Measurements from ENCODE around the gene KRT9. TPM values are rescaled to one million over a fixed set of nuclear protein-coding genes. Genes with fewer than 3 reads are reported as not detected.
"Not testable (repeated sequence)": the region's sequence is repeated elsewhere in the genome, so short reads cannot be mapped to it uniquely, and the experiment has no call there.

Gene KRT9
- total RNA-seq, 2 donors from 2014 or later = not detected

DNA sequence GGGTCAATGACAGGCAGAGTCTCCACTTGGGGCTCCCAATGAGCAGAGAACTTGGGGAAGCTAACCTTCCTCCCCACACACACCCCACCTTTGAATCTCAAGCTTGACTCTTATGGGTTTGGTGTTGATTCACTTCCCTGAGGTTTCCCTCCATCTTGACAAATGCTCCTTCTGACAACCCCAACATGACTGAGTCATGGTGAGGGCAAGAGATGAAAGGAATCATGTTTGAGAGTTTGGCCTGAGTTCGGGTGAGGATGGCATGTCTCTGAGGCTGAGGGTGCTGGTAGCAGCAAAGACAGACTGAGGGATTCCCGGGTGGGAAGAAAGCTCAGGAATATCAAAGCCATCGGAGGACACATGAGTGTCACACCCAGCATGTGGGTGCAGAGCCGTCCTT lies 18.7 kb downstream of the KRT9 start:
- intact Hi-C loops (cut with DNase I) = loop anchor here in 1 of 2 donors (5.0 kb wide), 2 partner anchors 94 to 109 kb away; no protein-coding TSS in a partner anchor
- ATAC-seq = no peak
- DNase-seq = no peak

GRCh38 chr17:41552455-41552854 lies 19.4 kb downstream of the KRT9 start:
- DNase-seq = no peak
- intact Hi-C loops (cut with DNase I) = loop anchor here in 1 of 2 donors (5.0 kb wide), 2 partner anchors 95 to 110 kb away; no protein-coding TSS in a partner anchor
- ATAC-seq = no peak

DNA sequence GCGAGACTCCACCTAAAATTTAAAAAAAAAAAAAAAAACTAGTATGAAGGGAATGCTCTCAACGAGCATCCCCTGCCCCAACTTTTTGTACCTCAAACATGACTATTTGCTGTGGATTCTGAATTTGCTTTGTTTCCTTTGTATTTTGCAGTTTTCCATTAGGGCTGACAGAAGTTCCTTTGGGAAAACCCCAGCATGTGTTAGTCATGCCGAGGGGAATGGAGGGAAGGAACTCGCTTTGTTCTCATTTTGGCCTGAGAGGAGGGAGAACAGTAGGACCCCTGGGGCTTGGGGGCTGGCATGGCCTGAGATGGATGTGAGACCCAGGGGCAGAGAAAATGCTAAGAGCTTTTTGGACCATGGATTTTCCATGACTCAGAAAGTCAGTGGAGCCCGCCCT lies 20.5 kb downstream of the KRT9 start:
- no peak for DNase-seq
- ATAC-seq = no peak
- intact Hi-C loops (cut with DNase I) = loop anchor here in 1 of 2 donors (5.0 kb wide), 2 partner anchors 96 to 111 kb away; no protein-coding TSS in a partner anchor

GRCh38 chr17:41549596-41550039 lies 22.2 kb downstream of the KRT9 start:
- intact Hi-C loops (cut with DNase I) = loop anchor here (2.0 to 10.0 kb wide), 5 partner anchors 98 to 639 kb away; no protein-coding TSS in a partner anchor
- ATAC-seq (no peak), DNase-seq (no peak)

GRCh38 chr17:41548844-41549595 lies 22.8 kb downstream of the KRT9 start:
- intact Hi-C loops (cut with DNase I) = loop anchor here (2.0 to 10.0 kb wide), 3 partner anchors 100 to 638 kb away; no protein-coding TSS in a partner anchor

GRCh38 chr17:41547921-41548843 lies 23.7 kb downstream of the KRT9 start:
- ATAC-seq = peak; percentile 39 to 92
- intact Hi-C loops (cut with DNase I) = loop anchor here (2.0 to 10.0 kb wide), 3 partner anchors 101 to 637 kb away; no protein-coding TSS in a partner anchor
- DNase-seq = peak; percentile 75

More at GRCh38 chr17:41548844-41549595, 22.8 kb downstream of the KRT9 start:
- ATAC-seq (peak; percentile 87 to 89), DNase-seq (peak; percentile 84)

- DNase-seq (no peak), ATAC-seq (peak; percentile 20 to 66)
- intact Hi-C loops (cut with DNase I) = loop anchor here in 1 of 2 donors (10.0 kb wide), 1 partner anchor 633 kb away; no protein-coding TSS in a partner anchor
These were observed 24.4 kb downstream of the KRT9 start for GRCh38 chr17:41547378-41547841.

- ATAC-seq = no peak
- intact Hi-C loops (cut with DNase I) = loop anchor here in 1 of 2 donors (10.0 kb wide), 1 partner anchor 632 kb away; no protein-coding TSS in a partner anchor
- no peak for DNase-seq
These were observed 25.0 kb downstream of the KRT9 start for GRCh38 chr17:41546819-41547218.

- DNase-seq = no peak
- ATAC-seq = no peak
These were observed 25.9 kb downstream of the KRT9 start for GRCh38 chr17:41545829-41546410.

DNA sequence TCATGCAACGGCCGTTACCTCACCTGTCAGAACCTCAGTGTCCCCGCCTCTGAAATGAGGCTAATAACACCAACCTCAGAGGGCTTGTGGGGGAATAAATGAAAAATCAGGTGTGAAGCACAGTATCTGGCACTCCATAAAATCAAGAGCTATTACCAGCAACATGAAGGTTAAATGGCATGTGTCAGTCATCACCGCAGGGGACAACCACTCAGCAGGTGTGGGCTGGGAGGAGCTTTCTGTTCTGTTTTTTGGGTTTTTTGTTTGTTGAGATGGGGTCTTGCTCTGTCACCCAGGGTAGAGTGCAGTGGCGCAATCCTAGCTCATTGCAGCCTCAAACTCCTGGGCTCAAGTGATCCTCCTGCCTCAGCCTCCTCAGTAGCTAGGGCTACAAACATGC lies 26.9 kb downstream of the KRT9 start:
- ATAC-seq (no peak), DNase-seq (no peak)
- intact Hi-C loops (cut with DNase I) = loop anchor here in 1 of 2 donors (10.0 kb wide), 1 partner anchor 630 kb away; no protein-coding TSS in a partner anchor

More at GRCh38 chr17:41545829-41546410, 25.9 kb downstream of the KRT9 start:
- intact Hi-C loops (cut with DNase I) = loop anchor here in 1 of 2 donors (10.0 kb wide), 1 partner anchor 631 kb away; no protein-coding TSS in a partner anchor

- intact Hi-C loops (cut with DNase I) = loop anchor here in 1 of 2 donors (10.0 kb wide), 1 partner anchor 630 kb away; no protein-coding TSS in a partner anchor
- no peak for DNase-seq
- no peak for ATAC-seq
These were observed 27.4 kb downstream of the KRT9 start for GRCh38 chr17:41544491-41544892.

DNA sequence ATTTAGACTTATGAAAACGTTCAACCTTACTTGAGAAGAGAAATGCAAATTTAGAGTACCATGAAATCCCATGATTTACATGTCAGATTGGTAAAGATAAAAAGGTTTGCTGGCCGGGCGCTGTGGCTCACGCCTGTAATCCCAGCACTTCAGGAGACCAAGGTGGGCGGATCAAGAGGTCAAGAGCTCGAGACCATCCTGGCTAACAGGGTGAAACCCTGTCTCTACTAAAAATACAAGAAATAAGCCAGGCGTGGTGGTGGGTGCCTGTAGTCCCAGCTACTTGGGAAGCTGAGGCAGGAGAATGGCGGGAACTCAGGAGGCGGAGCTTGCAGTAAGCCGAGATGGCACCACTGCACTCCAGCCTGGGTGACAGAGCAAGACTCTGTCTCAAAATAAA lies 29.1 kb downstream of the KRT9 start:
- intact Hi-C loops (cut with DNase I) = loop anchor here in 1 of 2 donors (10.0 kb wide), 1 partner anchor 628 kb away; no protein-coding TSS in a partner anchor
- not testable (repeated sequence) for ATAC-seq, DNase-seq

- intact Hi-C loops (cut with DNase I) = loop anchor here in 1 of 2 donors (10.0 kb wide), 1 partner anchor 628 kb away; no protein-coding TSS in a partner anchor
These were observed 29.5 kb downstream of the KRT9 start for GRCh38 chr17:41542357-41542756.

GRCh38 chr17:41540921-41541625 lies 30.8 kb downstream of the KRT9 start:
- ATAC-seq = peak in 1 of 2 donors; percentile 45
- intact Hi-C loops (cut with DNase I) = loop anchor here in 1 of 2 donors (10.0 kb wide), 1 partner anchor 626 kb away; no protein-coding TSS in a partner anchor
- no peak for DNase-seq

More at GRCh38 chr17:41542357-41542756, 29.5 kb downstream of the KRT9 start:
- DNase-seq (no peak), ATAC-seq (no peak)

DNA sequence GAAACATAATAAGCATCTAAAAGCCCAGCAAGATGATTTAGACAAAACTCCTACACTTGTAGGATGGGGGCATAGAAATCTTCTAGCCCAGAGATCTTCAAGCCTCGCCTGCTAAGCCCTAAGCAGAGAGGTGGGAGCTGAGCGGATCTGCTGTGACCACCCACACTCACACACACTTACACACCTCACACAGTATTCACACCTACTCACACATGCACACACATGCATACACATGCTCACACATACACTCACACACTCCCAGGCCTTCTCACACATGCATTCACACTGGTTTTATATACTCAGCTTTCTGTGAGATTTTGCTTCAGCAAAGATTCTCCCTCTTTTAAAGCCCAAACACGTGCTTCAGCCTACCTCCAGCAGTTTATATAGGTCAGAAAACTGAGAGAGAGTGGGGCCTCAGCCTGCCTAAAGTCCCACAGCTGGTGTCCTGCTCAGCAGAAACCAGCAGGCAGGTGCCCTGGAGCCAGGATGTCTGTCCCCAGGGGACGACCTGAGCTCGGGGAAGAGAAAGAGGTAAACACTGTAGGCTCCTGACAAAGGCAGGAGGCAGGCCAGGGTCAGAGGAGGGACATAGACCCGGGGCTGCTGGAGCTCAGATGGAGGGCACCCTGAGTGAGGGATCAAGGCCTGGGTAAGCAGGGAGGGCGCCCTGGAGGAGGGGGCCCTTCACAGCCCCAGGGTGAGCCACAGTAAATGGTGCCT lies 31.7 kb downstream of the KRT9 start:
- ATAC-seq (no peak), DNase-seq (no peak)
- intact Hi-C loops (cut with DNase I) = loop anchor here in 1 of 2 donors (10.0 kb wide), 1 partner anchor 625 kb away; no protein-coding TSS in a partner anchor

DNA sequence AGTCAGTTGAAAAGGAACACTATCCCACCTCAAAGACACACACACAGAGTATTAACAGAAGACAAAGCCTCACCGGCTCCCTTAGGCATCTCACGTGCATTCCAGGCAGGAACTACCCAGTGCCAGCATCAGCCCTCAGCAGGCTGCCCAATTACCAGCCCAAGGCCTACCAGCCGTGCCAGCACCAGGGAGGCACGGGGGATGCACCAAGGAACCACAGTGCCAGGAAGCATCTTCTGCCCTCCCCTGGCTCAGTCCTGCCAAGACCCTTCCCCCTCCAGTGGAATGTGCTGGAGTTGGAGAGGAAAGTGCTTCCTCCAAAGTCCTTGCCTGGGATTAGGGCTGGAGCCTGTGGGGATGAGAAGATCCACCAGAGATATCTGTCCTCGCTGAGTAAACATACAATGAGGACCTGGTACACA lies 32.8 kb downstream of the KRT9 start:
- DNase-seq (no peak), ATAC-seq (peak; percentile 30 to 63)
- intact Hi-C loops (cut with DNase I) = no loop called here

GRCh38 chr17:41538565-41538991 lies 33.3 kb downstream of the KRT9 start:
- peak in 1 of 2 donors; percentile 58 for ATAC-seq
- no peak for DNase-seq
- intact Hi-C loops (cut with DNase I) = no loop called here

Data from left cardiac atrium (tissue), 4 donors.